HG03469 (cell line): ENCODE measurements around the gene SMC2.

Experiments
- ATAC-seq: cut with Tn5 transposase; IDR thresholded peaks from one replicate; pipeline ENCODE4 v1.9.1; 2021; ENCODE audit warnings: mild to moderate bottlenecking, moderate library complexity, moderate number of reproducible peaks; ENCODE audit not compliant: unreplicated experiment

SMC2 gene

DNA sequence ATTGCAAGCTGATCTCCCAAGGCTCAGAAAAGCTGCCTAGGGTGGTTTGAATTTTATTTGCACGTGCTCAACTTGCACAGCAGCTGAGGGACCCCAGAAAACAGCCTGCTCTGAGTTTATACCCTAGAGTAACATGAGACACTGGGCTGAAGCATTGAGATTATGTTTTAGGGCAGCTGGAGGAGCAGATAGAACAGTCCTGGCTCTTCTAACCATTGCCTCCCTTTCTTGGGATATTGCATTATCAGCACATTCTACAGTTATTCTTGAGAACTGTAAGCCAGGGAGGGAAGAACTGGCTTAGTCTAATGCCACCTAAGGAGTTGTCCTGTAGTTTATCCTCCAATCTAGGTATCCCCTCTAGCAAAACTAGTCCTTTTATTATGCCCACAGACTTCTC is 10.3 kb downstream of the SMC2 start:
- no peak for ATAC-seq

DNA sequence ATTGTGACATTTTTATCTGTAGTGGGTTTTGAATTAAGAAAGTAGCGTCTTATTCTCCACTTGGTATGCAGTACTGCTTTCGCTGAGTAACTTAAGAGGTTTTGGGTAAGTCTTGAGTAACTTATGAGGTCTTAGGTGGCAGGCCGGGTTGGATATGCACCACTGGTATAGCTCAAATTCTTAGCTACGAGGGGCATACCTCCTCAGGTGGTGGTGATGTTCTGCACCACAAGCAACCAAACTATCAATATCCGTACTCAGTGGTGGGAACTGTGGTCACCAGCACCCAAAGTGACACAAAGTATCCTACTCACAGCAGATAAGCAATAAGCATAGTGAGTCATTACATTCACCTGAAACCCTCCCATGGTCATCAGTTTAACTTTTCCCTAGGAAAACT is 13.7 kb downstream of the SMC2 start:
- no peak for ATAC-seq

DNA sequence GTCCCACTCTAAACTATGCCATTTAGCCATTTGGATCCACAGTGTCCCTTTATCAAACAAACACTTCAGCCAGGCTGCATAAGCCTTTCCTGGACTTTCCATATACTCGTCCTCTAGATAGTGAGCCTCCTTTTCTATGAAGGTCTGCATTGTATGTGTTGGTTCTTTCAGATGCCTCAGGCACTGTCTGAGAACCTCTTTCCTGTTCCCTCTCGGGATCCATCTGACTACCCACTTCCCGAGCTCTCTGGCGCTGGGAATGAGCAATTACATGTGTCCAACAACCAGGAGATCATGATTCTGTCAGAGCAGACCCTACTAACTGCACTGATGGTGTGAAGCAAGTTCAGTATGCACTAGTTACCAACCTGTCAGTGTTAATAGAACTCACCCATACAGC is 14.2 kb downstream of the SMC2 start:
- ATAC-seq, result no peak

DNA sequence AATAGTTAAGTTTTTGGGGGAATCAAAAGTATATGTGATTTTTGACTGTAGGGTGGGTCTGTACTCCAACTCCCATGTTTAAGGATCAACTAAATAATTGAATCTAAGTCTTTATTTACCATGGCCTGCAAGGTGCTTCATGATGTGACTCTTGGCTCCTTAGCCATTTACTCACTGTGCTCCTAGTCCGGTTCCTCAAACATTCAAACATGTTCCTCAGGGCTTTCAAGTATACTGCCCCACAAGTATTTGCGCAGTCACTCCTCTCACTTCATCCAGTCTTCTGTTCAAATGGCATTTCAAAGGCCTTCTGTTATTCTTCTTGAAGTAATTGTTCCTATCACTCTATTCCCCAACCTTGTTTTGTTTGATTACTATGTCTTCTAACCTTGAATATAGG is 16.4 kb downstream of the SMC2 start:
- ATAC-seq, result no peak

DNA sequence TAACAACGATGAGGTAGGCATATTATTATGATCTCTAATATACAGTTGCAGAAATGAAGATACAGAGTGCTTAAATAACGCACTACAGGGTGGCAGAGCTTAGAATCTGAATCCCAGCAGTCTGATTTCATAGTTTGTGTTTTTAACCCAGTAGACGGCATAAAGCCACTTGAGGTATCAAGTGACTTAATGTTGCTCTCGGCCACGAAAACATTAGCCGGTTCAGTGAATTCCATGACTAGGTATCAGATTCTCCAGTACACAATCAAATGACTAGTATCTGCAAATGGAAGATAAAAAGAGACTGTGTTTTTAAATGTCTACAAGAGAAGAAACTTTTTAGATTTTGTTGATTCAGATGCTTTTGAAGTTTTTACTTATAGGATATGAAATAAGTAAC is 24.8 kb downstream of the SMC2 start:
- no peak for ATAC-seq

DNA sequence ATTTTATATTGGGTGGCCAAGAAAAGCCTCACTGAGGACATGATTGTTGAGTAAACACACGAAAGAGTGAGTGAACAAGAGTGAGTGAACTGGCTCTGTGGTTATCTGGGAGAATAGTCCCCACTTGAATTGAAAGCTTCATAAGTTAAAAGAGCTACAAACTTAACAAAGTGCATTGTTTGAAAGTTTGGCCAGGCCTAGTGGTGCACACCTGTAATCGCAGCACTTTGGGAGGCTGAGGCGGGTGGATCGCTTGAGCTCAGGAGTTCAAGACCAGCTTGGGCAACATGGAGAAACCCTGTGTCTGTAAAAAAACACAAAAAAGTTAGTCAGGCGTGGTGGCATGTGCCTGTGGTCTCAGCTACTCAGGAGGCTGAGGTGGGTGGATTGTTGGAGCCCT is 26.9 kb downstream of the SMC2 start:
- no peak for ATAC-seq

DNA sequence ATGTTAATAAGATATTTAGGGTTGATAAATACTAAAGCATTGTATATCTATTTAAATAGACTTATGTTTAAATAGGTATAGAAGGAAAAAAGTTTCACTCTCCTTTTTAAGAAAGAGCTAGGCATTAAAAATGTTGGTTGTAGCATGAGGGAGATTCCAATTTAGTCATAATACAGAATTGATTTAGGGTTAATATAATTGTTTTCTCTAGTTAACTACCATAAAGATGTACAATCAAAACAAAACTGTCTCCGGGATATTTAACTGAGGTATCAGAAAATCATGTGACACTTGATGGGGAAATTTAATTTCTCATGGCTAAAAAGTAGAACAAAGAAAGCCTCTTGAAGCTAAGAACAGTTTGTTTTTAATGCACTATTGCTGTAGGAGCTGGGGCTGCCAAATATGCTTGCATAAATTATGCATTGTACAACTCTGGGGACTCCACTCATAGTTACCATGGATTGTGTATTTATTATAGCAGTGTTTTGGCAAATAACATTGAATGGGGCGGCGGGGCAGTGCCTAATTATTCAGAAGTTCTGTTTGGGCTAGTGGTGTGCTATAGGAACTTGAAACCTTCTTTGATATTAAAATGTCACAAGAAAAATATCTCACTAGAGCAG is 44.2 kb downstream of the SMC2 start:
- no peak for ATAC-seq

DNA sequence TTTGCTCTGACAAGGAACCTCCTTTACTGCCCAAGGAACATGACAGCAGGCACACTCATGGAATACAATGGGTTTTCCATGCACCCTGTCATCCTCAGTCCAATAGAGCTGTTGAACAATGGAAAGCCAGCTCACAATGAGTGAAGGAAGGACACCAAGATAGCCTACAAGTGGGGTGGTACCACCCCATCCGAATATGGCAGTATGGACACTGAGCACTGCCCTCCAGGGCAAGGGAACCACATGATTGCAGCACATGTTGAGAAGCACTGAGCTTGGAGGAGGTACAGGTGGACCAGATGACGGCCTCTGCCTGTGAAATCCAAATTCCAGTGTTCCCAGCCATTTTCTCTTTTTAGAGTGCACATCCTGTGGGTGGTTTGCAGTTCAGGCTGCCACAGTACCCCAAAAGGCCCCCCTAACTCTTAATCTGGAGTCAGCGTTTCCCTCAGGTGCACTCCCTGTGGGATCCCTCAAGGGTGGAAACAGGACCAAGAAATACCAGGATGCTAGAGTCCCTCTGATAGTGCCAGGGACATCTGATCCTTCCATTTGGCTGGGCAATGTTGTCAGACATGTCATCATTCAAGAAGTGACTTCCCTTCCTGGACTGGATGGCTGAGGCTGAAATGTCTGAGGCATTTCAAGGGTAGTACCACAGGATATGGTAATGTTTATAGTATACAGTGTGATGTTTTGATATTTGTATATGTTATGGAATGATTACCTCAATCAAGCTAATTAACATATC is 48.9 kb downstream of the SMC2 start:
- ATAC-seq, result no peak

DNA sequence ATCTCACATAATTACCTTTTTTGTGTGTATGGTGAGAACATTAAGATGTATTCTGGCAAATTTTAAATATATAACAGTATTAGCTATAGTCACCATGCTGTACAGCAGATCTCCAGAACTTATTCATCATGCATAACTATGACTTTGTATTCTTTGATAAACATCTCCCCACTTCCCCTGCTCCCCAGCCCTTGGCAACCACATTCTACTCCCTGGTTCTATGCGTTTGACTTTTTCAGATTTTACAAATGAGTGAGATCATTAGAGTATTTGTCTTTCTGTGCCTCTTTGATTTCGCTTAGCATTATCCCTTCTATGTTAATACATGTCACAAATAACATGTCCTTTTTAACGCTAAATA is 49.4 kb downstream of the SMC2 start:
- ATAC-seq, result no peak

GRCh38 chr9:104144336-104144735 is 50.2 kb downstream of the SMC2 start:
- no peak for ATAC-seq

- no peak for ATAC-seq
Measured at GRCh38 chr9:104173067-104173466, 79.0 kb downstream of the SMC2 start.

GRCh38 chr9:104177003-104177611 is 83.0 kb downstream of the SMC2 start:
- no peak for ATAC-seq

- no peak for ATAC-seq
Measured at GRCh38 chr9:104177676-104178075, 83.6 kb downstream of the SMC2 start.
